Osteocyte (in vitro differentiated cells): Measurements from ENCODE around the gene MDGA2. TPM values are rescaled to one million over a fixed set of nuclear protein-coding genes. Genes with fewer than 3 reads are reported as not detected.

ENCODE experiments used
- DNase-seq: peaks from one replicate; pipeline ENCODE4 v3.0.0; 2021; ENCODE audit warnings: mixed read lengths; ENCODE audit not compliant: unreplicated experiment; ENCODE audit errors: extremely low spot score
- H3K27ac Mint-ChIP-seq: one replicate; pipeline ENCODE4 v1.8.0; 2021; ENCODE audit warnings: mild to moderate bottlenecking, mixed read lengths; ENCODE audit not compliant: unreplicated experiment
- H3K27me3 Mint-ChIP-seq: one replicate; pipeline ENCODE4 v1.8.0; 2021; ENCODE audit warnings: mixed read lengths; ENCODE audit not compliant: unreplicated experiment
- H3K36me3 Mint-ChIP-seq: one replicate; pipeline ENCODE4 v1.8.0; 2021; ENCODE audit warnings: mixed read lengths; ENCODE audit not compliant: unreplicated experiment
- H3K4me1 Mint-ChIP-seq: one replicate; pipeline ENCODE4 v1.8.0; 2021; ENCODE audit warnings: mixed read lengths; ENCODE audit not compliant: unreplicated experiment
- H3K4me3 Mint-ChIP-seq: one replicate; pipeline ENCODE4 v1.8.0; 2021; ENCODE audit warnings: mild to moderate bottlenecking, moderate library complexity, mixed read lengths; ENCODE audit not compliant: unreplicated experiment
- H3K9me3 Mint-ChIP-seq: one replicate; pipeline ENCODE4 v1.8.0; 2021; ENCODE audit warnings: mixed read lengths; ENCODE audit not compliant: unreplicated experiment
- CTCF ChIP-seq: fragments of 200-600 bp; sonication (generic); IDR thresholded peaks from 2 replicates; pipeline ENCODE4 v1.5.0; 2021; ENCODE audit warnings: antibody characterized with exemption, mild to moderate bottlenecking, moderate library complexity
- total RNA-seq: library from RNA; stranded (reverse); gene quantifications from 2 replicates; pipeline ENCODE4 v1.2.1, GENCODE V29; 2021

The MDGA2 gene
- total RNA-seq, 1 donor from 2014 or later: 0.19 TPM

GRCh38 chr14:47427629-47428028 is 247.8 kb downstream of the MDGA2 start:
- no peaks in the 10 kb centered on the region for H3K9me3 Mint-ChIP-seq
- H3K27ac Mint-ChIP-seq: no peak overlapping the region
- no peak overlapping the region for H3K4me3 Mint-ChIP-seq
- no peak for TF ChIP-seq CTCF
- peaks cover 5% of the 10 kb centered on the region for H3K27me3 Mint-ChIP-seq
- H3K36me3 Mint-ChIP-seq: no peaks in the 10 kb centered on the region
- no peak for DNase-seq
- peaks cover 14% of the 10 kb centered on the region for H3K4me1 Mint-ChIP-seq

GRCh38 chr14:47425302-47425701 is 250.1 kb downstream of the MDGA2 start:
- no peaks in the 10 kb centered on the region for H3K9me3 Mint-ChIP-seq
- peaks cover 16% of the 10 kb centered on the region for H3K4me1 Mint-ChIP-seq
- no peak for TF ChIP-seq CTCF
- H3K36me3 Mint-ChIP-seq: no peaks in the 10 kb centered on the region
- no peak overlapping the region for H3K27ac Mint-ChIP-seq
- no peak for DNase-seq
- H3K27me3 Mint-ChIP-seq: peaks cover 5% of the 10 kb centered on the region
- no peak overlapping the region for H3K4me3 Mint-ChIP-seq

GRCh38 chr14:47422191-47422590 is 253.2 kb downstream of the MDGA2 start:
- Mint-ChIP-seq H3K27ac (no peak overlapping the region), H3K27me3 (peaks cover under 1% of the 10 kb centered on the region), H3K4me3 (no peak overlapping the region), H3K9me3 (no peaks in the 10 kb centered on the region), H3K4me1 (peaks cover 21% of the 10 kb centered on the region), H3K36me3 (no peaks in the 10 kb centered on the region)
- no peak for DNase-seq
- no peak for TF ChIP-seq CTCF

- Mint-ChIP-seq H3K4me3 (no peak overlapping the region), H3K36me3 (no peaks in the 10 kb centered on the region), H3K9me3 (no peaks in the 10 kb centered on the region), H3K27me3 (peaks cover 25% of the 10 kb centered on the region), H3K27ac (no peak overlapping the region), H3K4me1 (no peaks in the 10 kb centered on the region)
- TF ChIP-seq CTCF: no peak
- DNase-seq: no peak
Measured at GRCh38 chr14:47411523-47411922, 263.9 kb downstream of the MDGA2 start.

GRCh38 chr14:47392326-47392725 is 283.1 kb downstream of the MDGA2 start:
- DNase-seq: no peak
- H3K9me3 Mint-ChIP-seq: no peaks in the 10 kb centered on the region
- no peaks in the 10 kb centered on the region for H3K36me3 Mint-ChIP-seq
- no peak overlapping the region for H3K4me3 Mint-ChIP-seq
- no peak for TF ChIP-seq CTCF
- H3K4me1 Mint-ChIP-seq: peaks cover 41% of the 10 kb centered on the region
- H3K27ac Mint-ChIP-seq: peak overlapping the region; percentile 56
- H3K27me3 Mint-ChIP-seq: peaks cover 23% of the 10 kb centered on the region
